Measurements from ENCODE around the gene SPRR5.

Gene SPRR5

GRCh38 chr1:152972196-152972886 is 25.3 kb downstream of the SPRR5 start:
- no peaks in the 10 kb centered on the region for H3K36me3 ChIP-seq (replicated peaks; ENCODE audit: low read depth, low read length)

GRCh38 chr1:152976688-152977087 is 29.7 kb downstream of the SPRR5 start:
- Histone ChIP-seq H3K79me2 (ENCODE audit: low read length) (no peaks in the 10 kb centered on the region), H2AFZ (ENCODE audit: low read depth, low read length) (no peak overlapping the region), H3K27ac (ENCODE audit: low read length) (no peak overlapping the region), H3K36me3 (replicated peaks; ENCODE audit: low read depth, low read length) (no peaks in the 10 kb centered on the region), H4K20me1 (ENCODE audit: insufficient read depth, low read length) (no peaks in the 10 kb centered on the region), H3K4me2 (ENCODE audit: low read length) (no peak overlapping the region), H3K4me3 (ENCODE audit: low read length) (no peak overlapping the region), H3K4me1 (ENCODE audit: low read length) (no peaks in the 10 kb centered on the region), H3K27me3 (ENCODE audit: low read depth, low read length) (peaks cover 84% of the 10 kb centered on the region), H3K9ac (ENCODE audit: low read length) (no peak overlapping the region), H3K9me3 (ENCODE audit: insufficient read depth, low read length) (no peaks in the 10 kb centered on the region)
- TF ChIP-seq, protein P1, sequence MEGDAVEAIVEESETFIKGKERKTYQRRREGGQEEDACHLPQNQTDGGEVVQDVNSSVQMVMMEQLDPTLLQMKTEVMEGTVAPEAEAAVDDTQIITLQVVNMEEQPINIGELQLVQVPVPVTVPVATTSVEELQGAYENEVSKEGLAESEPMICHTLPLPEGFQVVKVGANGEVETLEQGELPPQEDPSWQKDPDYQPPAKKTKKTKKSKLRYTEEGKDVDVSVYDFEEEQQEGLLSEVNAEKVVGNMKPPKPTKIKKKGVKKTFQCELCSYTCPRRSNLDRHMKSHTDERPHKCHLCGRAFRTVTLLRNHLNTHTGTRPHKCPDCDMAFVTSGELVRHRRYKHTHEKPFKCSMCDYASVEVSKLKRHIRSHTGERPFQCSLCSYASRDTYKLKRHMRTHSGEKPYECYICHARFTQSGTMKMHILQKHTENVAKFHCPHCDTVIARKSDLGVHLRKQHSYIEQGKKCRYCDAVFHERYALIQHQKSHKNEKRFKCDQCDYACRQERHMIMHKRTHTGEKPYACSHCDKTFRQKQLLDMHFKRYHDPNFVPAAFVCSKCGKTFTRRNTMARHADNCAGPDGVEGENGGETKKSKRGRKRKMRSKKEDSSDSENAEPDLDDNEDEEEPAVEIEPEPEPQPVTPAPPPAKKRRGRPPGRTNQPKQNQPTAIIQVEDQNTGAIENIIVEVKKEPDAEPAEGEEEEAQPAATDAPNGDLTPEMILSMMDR (IDR thresholded peaks at IDR 0.05; ENCODE audit: low read depth, low read length) = no peak

More at GRCh38 chr1:152972196-152972886, 25.3 kb downstream of the SPRR5 start:
- Histone ChIP-seq H3K27me3 (ENCODE audit: low read depth, low read length) (peaks cover 45% of the 10 kb centered on the region), H3K79me2 (ENCODE audit: low read length) (no peaks in the 10 kb centered on the region), H4K20me1 (ENCODE audit: insufficient read depth, low read length) (no peaks in the 10 kb centered on the region), H3K4me1 (ENCODE audit: low read length) (peaks cover 35% of the 10 kb centered on the region), H3K27ac (ENCODE audit: low read length) (no peak overlapping the region), H3K4me3 (ENCODE audit: low read length) (no peak overlapping the region), H2AFZ (ENCODE audit: low read depth, low read length) (no peak overlapping the region), H3K4me2 (ENCODE audit: low read length) (no peak overlapping the region), H3K9ac (ENCODE audit: low read length) (no peak overlapping the region), H3K9me3 (ENCODE audit: insufficient read depth, low read length) (no peaks in the 10 kb centered on the region)
- no peak for TF ChIP-seq EZH2phosphoT487 (IDR thresholded peaks at IDR 0.05; ENCODE audit: low read depth)
- TF ChIP-seq, protein P1 (IDR thresholded peaks at IDR 0.05; ENCODE audit: low read depth, low read length) = no peak

- Histone ChIP-seq H2AFZ (ENCODE audit: low read depth, low read length) (no peak overlapping the region), H3K4me3 (ENCODE audit: low read length) (no peak overlapping the region)
- TF ChIP-seq, protein P1 (IDR thresholded peaks at IDR 0.05; ENCODE audit: low read depth, low read length) = no peak
- no peak for TF ChIP-seq EZH2phosphoT487 (IDR thresholded peaks at IDR 0.05; ENCODE audit: low read depth)
Measured at GRCh38 chr1:152977614-152978013, 30.6 kb downstream of the SPRR5 start.

GRCh38 chr1:152980676-152981075 is 33.7 kb downstream of the SPRR5 start:
- Histone ChIP-seq H3K36me3 (replicated peaks; ENCODE audit: low read depth, low read length) (no peaks in the 10 kb centered on the region), H2AFZ (ENCODE audit: low read depth, low read length) (no peak overlapping the region)
- TF ChIP-seq, protein P1 (IDR thresholded peaks at IDR 0.05; ENCODE audit: low read depth, low read length) = no peak
- TF ChIP-seq EZH2phosphoT487 (IDR thresholded peaks at IDR 0.05; ENCODE audit: low read depth) = no peak

More at GRCh38 chr1:152977614-152978013, 30.6 kb downstream of the SPRR5 start:
- Histone ChIP-seq H3K9me3 (ENCODE audit: insufficient read depth, low read length) (no peaks in the 10 kb centered on the region), H3K36me3 (replicated peaks; ENCODE audit: low read depth, low read length) (no peaks in the 10 kb centered on the region), H3K27ac (ENCODE audit: low read length) (no peak overlapping the region), H3K9ac (ENCODE audit: low read length) (no peak overlapping the region), H3K4me2 (ENCODE audit: low read length) (no peak overlapping the region), H3K79me2 (ENCODE audit: low read length) (no peaks in the 10 kb centered on the region), H3K4me1 (ENCODE audit: low read length) (no peaks in the 10 kb centered on the region), H3K27me3 (ENCODE audit: low read depth, low read length) (peaks cover 85% of the 10 kb centered on the region), H4K20me1 (ENCODE audit: insufficient read depth, low read length) (no peaks in the 10 kb centered on the region)

More at GRCh38 chr1:152980676-152981075, 33.7 kb downstream of the SPRR5 start:
- Histone ChIP-seq H3K4me1 (ENCODE audit: low read length) (no peaks in the 10 kb centered on the region), H3K27ac (ENCODE audit: low read length) (no peak overlapping the region), H3K4me3 (ENCODE audit: low read length) (no peak overlapping the region), H3K27me3 (ENCODE audit: low read depth, low read length) (peaks cover 93% of the 10 kb centered on the region), H3K9me3 (ENCODE audit: insufficient read depth, low read length) (no peaks in the 10 kb centered on the region), H3K79me2 (ENCODE audit: low read length) (no peaks in the 10 kb centered on the region), H3K9ac (ENCODE audit: low read length) (no peak overlapping the region), H4K20me1 (ENCODE audit: insufficient read depth, low read length) (no peaks in the 10 kb centered on the region), H3K4me2 (ENCODE audit: low read length) (no peak overlapping the region)
